Amygdala (tissue), 56 donors: ENCODE data around the gene ST7.
A peak's percentile ranks its signal among the peaks of the same experiment; 100 is the strongest.

ENCODE experiments used
- DNase-seq, 56 donors: peaks; one replicate each; lab custom pipeline; 2025; lab: John Stamatoyannopoulos, UW

ST7 gene

DNA sequence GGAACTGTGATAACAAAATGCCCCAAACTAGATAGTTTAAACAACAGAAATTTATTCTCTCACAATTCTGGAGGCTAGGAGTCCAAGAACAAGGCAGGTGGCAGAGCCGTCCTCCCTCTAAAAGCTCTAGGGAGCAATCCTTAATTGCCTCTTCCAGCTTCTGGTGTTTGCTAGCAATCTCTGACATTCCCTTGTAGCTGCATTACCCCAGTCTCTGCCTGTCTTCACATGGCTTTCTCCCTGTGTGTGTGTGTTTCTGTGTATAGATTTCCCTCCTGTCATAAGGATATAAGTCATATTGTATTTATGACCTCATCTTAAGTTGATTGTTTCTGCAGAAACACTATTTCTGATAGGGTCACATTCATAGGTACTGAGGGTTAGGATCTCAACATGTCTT is 192.0 kb downstream of the ST7 start:
- no peak for DNase-seq

DNA sequence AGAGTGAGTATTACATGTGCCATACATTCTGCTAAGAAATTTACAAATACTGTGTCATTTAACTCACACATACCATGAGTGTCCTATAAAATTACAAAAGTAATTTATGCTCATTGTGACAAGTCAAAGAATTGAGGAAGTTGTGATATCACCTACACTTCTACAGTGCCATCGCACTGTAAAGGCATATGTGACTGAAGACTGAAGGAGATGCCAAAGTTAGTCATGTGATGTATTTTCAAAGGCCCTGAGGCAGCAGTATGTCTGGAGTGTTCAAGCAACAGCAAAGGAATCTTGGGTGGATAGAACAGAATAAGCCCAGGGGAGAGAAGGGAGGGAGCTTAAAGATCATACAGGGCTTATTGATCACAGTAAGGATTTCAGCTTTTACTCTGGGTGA is 192.8 kb downstream of the ST7 start:
- DNase-seq: no peak

DNA sequence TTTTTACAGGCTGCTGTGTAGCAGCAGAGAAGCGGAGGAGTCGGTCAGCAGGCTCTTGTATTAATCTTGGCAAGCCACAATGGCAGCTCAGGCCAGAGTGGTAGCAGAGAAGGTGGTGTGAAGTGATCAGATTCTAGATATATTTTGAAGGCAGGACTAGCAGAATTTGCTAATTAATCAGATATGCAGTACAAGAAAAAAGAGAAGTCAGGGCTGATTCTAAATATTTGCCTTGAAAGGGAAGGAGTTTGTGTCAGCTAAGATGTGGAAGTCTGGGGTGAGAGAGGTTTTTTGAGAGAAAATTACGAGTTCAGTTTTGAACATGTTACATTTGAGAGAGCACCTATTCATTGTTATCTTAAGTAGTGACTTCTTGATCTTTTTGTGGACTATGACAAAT is 193.2 kb downstream of the ST7 start:
- peak in 2 of 56 donors; percentile 2 to 9 for DNase-seq

DNA sequence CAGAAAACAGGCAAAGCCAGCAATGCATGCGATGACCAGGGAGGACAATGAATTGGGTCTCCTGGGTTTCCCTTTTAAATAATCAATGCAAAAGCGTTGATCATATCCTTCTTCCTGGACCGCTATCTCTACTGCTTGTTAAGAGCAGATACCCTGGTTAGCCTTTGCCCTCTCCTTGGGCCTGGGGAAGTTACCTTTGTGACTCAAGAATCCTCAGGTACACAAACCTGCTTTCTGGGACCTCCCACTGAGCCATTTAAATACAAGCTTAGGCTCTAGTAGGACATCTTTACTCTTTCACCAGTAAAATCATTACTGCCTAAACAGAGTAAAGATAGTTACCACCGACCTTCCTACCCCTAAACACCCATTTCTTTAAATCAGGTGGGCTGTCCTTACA is 195.7 kb downstream of the ST7 start:
- no peak for DNase-seq

DNA sequence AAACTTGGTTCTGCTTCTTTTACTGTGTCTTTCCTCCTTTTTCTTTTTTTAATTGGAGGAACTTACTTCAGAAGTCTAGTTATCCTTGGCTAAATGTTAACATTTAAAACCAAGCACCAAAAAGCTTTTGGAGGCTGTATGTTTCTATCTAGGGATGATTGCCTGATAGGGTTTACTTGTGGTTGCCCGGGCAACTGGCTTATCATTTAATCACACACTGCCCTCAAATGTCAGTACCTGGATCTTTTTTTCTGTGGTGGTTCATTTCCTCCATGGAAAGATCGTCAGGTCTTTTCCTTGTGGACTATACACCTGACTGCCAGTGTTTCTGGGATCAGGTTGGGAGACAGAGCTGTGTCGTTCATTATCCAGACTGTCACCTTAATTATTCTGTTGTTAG is 196.4 kb downstream of the ST7 start:
- DNase-seq: no peak

DNA sequence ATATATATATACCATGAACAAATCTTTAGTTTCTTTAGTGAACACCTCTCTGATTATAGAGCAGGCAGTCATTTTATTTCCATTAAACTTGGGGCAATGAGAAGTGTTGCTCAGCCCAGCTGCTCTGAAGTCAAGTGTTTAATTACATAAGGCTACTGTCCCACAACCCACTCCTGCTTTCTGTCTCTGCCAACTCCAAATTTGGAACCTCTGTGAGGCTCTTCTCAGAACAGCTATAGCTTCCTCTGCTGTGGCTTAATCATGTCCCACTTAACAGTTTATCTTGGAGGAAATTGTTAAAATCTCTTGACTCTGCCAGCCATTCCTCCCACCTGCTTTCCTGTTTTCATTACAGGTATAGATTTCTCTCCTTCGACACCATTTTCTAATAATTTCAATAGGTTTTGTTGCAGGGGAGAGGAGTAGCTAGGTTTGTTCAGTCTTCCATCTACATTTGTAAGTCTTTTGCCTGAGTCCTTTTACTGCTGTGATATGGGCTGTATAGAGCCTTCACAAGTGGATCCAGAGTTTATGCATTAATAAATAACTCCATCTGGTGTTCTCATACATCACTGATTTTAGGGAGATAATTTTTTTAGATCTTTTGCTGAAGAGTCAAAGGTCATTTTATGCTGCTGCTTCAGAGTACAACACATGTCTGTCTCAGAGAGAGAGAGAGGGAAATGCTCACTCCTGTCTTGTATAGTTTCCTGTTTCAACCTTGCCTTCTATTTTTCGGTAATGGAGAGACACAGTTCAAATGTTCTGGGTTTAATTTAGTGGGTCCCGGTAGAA is 199.1 kb downstream of the ST7 start:
- peak in 1 of 56 donors; percentile 16 for DNase-seq

DNA sequence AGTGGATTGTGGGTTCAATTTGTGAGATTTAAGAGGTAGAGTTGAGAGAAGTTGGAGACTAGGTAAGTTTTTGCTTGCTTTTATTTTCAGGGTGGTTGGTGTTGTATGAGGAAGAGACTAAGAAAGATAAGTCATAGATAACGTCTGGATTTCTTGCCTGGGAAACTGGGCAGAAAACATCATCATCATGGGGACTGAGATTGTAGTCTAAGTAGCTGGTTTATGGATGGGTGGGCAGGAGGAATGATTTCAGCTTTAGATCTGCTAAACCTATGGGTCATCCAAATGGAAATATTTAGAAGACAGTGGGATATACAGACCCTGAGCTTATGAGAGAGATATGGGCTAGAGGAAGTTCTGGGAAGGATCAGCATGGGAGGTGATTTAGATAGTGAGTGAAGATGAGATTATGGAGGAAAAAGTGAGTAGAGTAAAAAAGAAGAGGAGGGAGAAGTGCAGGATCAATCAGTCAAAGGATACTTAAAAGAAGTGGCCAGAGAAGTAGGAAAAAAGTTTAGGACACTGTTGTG is 199.8 kb downstream of the ST7 start:
- no peak for DNase-seq

DNA sequence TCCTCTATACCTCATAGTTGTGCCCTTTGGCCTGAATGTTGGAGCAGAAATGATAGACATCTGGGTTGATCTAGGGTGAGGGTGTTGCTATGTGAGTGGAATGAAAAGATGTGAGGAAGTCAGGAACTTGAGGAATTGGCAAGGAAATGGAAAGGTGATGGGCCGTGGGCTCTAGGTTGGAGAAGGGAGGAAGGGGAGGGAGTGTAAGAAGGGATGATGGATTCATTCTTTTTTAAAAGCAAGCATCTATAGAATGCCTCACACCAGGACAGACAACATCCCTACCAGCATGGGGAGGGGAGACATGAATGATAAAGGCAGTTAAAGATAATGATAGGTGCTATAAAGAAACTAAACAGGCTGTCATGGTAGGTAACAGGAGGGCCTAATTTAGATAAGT is 201.4 kb downstream of the ST7 start:
- DNase-seq: no peak

DNA sequence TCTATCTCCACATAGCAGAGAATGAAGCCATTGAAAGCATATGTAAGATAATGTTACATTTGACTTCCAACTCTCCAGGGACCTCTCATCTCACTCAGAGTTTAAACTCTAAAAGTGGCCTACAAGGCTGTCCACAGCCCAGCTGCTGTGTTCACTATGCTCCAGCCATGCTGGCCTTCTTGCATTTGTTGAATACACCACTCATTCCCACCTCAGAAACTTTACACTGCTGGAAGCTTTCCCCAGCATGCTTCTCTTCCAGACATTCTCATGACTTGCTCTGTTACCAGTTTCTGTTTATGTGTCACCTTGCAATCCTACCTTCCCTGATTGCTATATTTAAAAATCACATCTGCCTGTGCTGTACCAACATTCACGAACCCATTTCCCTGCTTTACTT is 202.4 kb downstream of the ST7 start:
- DNase-seq: no peak

DNA sequence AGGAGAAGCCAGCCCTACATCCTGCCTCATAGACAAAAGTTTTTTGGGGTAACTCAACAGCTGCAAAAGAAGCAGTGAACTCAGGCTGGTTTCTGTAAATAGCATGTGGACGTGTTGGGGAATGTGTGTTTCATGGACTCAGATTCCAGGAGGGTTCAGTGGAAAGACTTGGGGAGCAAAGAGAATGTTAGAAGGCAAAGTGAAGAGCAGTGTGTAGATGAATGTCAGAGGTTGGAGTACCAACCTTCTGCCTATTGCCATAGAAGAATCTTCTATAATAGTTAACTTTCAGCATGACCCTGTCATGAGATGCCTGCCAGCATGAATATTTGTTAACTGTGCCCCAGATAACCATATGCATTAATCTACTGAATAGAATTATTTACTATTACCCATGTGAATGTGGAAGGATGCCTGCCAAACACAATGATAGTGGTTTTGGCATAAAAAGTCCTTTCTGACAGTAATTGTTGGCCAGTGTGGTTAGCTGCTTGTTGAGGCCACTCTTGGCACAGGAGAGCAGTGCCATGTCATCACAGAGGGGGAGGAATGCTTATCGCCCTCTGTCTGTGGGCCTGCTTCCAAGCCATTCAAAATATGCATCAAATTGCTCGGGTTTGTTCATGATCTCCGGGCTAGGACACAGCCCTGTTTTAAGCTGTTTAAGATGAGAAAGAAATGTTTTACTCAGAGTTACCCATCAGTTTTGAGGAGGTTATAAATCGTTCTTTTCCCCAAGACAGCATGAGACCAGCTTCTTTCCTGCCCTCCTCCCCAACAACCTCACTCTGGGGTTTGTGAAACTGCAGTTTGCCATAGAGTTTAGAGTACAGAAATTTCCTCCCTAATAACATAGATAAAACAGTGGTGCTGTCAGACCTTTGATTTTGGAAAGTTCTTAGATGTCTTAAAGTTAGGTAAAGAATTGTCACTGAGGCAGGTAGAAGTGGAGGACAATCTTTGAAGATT is 204.2 kb downstream of the ST7 start:
- DNase-seq: peak in 38 of 56 donors; percentile 1 to 77 (median 22)

DNA sequence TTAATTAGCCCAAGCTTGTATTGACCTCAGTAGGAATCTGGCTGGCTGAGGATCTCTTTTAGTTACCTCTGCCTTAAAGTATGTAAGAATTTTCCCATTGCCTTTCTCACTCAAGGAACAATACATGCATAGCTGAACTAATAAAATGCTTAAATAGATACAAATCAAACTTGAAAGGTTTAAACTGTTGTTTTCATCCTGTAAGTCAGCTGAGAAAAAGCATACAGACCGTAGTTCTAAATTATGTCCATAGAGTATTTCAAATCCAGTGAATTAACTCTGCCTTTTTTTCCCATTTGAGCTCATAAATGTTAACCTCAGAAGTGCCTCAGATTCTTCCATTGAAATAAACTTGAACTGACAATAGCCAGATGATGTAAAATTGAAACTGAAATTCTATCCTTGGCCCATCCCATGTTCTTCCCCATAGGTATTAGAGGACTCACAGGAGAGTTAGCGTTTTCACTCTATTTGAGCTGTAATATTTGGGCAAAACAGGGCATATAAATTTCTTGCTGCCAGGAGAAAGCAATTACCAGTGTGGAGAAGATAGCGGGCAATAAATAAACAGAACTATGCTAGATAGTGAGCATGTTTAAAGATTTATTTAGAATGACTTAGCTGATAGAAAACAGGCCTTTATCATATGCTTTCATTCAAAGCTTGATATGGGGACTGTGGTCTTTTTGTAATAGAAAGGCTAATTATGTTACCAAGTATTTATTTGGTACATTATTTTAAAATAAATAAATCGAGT is 205.8 kb downstream of the ST7 start:
- no peak for DNase-seq

DNA sequence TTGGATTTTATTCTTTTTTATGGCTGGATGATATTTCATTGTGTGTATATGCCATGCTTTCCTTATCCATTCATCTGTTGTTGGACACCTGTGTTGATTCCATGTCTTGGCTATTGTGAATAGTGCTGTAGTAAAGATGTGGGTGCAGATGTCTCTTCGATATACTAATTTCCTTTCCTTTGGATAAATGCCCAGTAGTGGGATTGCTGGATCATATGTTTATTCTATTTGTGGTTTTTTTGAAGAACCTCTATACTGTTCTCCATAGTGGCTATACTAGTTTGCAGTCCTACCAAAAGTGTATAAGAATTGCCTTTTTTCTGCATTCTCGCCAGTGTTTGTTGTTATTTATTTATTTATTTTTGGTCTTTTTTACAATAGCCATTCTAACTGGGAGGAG is 209.8 kb downstream of the ST7 start:
- DNase-seq: no peak

DNA sequence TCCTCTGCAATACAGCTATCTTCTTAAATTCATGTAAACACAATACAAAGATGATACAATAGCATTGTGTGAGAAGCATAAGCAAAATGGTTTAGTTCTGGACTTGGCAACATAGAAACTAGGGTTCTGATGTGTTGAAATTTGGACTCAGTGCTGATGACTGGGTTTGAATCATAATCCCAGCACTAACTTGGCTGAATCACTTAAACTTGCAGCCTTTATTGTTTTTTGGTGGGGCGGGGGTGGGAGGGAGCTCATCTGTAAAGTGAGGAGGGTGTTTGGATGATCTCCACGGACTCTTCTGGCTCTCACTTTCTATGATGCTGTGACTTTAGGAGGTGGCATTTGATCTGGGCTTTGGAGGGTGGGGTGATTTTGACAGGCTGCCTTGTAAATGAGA is 211.3 kb downstream of the ST7 start:
- DNase-seq: no peak

DNA sequence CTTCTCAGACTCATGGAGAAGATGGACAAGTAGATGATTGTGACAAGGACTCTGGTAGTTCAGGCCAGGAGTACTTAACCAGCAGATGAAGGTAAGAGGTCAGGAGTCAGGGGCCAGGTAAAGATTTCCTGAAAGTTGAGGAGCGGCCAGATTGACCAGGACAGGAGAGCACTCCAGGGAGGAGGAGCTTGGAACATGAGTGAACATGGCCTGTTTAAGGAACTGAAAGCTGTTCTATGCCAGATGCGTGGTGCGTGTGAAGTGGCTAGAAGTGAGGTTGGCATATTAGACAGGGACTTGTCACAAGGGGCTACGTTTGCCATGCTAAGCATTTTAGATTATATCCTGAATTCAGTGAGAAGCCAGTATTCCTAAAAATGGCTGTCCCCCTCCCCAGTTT is 212.4 kb downstream of the ST7 start:
- peak in 2 of 56 donors; percentile 2 to 4 for DNase-seq

DNA sequence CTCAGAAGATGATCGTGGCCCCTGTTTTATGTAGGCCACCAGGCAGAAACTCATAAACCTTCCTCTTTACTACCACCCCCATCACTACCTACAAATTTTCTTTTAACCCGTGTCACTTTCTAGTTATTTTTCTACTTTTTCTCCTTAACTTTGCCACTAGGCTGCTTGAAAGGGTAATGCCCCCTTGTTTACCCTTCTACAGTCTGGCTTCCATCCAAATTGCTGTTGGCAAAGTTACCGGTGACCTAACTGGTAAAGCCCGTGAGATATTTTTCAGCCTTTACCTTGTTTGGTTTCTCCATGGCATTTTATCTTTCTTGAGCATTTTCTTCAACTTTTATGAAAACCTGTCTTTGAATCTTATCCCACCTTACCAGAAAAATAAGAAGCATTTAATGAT is 216.6 kb downstream of the ST7 start:
- DNase-seq: no peak

DNA sequence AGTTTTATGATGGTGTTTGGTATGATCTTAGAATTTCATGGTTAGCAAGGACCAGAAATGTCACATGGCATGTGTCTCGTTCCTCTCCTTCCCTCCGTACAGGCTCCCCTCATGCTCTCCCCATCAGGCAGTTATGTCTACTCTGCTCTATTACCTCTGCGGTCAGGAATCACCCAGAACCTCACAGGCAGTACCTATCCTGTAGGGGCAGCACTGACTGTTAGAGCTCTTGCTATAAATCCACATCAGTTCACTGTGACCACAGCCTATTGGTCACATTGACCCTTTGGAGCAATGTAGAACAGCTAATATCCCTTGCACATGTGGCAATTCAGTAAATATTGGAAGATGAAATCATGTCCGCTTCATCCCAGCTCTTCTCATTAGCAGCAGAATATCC is 217.8 kb downstream of the ST7 start:
- no peak for DNase-seq

DNA sequence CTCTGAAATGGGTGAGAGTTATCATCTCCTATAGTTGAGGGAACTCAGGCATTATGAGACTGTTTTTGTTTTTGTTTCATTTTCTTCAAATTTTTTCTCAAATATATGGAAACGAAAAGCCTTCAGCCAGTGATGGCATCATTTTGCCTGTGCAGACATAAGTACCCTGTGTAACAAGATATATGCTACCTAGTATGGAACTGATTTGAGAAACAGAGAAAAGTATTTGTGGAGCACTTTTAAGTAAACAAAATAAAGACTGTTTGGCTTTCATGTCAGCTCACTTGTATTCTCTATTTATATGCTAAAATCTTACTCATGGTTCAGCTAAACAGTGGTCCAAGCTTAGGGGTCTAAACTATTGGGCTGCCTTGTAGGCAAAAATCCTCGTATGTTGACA is 219.0 kb downstream of the ST7 start:
- no peak for DNase-seq

DNA sequence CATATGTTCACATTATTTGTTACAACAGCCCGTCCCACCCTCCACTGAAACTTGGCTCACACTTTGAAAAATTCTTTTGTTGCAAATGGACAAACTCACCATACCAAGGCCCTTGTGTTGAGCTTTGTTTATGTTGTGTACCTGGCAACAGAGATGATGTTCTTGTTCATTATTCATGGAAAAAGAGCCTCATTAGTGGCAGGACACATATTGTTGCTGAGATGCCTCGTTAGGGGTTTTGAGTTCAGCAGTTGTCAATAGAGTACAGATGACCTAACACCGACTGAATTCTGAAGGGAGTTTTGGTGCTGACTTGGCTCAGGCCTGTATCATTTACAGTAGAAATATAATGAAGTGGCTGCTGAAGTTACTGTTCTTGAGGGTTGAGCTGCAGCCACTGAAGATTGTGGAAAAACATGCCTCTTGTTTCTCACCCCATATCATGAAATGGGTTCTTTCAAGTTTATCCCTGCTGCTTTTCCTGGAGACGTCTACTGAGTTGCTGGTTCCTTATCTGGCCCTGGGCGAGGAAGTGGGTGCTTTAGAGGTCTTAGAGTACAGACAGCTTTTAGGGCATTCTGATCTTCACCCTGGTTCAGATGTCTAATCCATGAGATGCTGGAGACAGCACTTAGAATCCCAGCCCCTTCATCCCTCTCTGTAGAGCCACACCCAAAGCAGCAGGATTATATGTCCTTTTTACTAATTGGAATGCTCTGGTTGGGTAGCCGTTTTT is 219.9 kb downstream of the ST7 start:
- no peak for DNase-seq

DNA sequence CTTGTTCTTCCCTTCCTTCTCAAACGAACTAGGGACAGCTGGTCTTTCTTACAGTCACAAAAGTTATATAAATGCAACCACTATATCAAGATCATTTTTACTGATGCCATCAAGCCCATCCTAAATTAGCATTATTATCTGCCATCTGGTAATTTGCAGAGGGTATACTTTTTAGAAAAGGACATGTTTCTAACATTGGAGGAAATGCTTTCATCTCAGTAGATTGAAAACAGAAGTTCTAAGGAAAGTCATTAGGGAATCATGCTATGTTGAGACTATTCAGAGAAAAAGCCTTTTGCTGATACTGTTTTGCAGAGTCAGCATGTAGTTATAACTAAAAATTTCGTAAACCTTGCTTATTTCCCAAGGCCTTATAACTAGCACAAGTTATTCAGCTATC is 222.9 kb downstream of the ST7 start:
- no peak for DNase-seq

DNA sequence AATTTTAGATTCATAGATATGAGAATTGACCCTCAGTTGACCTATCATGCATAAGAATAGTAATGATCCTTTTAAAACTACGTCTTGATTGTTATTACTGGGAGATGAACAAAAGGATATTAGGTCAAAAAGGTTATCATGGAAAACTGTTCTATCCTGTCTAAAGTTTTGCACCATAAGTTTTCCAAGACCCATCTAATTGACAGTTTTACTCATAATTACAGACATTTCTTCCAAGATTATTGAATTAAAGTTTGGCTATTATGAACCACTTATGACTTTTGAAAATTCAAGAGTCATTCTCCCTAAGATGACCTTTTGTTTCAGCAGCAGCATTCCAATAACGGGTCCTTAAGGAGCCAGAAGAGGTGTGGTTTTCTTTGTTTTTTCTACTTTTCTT is 225.3 kb downstream of the ST7 start:
- DNase-seq: no peak
